Body of pancreas (tissue), 4 donors: ENCODE results near the gene PGPEP1.

ENCODE experiments used
- CTCF ChIP-seq, 7 experiments: fragments of 450-650 bp in 4 of 7; fragments of 200-600 bp in 3 of 7; sonication (generic) in 3 of 7; IDR thresholded peaks; one replicate each; pipeline ENCODE4 v1.5.1; 2016 to 2019; ENCODE audit warnings: antibody characterized with exemption in 7 of 7
- POLR2A ChIP-seq, 3 donors: fragments of 450-650 bp; IDR thresholded peaks; one replicate each; pipeline ENCODE4 v1.6.1; 2016; ENCODE audit warnings: antibody characterized with exemption in 3 of 3, mild to moderate bottlenecking in 2 of 3

GRCh38 chr19:18406749-18407148, 66.4 kb downstream of the PGPEP1 start:
- TF ChIP-seq CTCF (IDR thresholded peaks at IDR 0.05): no peak
- TF ChIP-seq POLR2A (IDR thresholded peaks at IDR 0.05): no peak
